GM21381 (cell line): Measurements from ENCODE around the gene TRAPPC11.
"Not testable (repeated sequence)": the region's sequence is repeated elsewhere in the genome, so short reads cannot be mapped to it uniquely, and the experiment has no call there.

ENCODE experiments used
- ATAC-seq: cut with Tn5 transposase; IDR thresholded peaks from one replicate; pipeline ENCODE4 v1.9.1; 2021; ENCODE audit warnings: mild to moderate bottlenecking, moderate library complexity; ENCODE audit not compliant: unreplicated experiment

TRAPPC11 gene

DNA sequence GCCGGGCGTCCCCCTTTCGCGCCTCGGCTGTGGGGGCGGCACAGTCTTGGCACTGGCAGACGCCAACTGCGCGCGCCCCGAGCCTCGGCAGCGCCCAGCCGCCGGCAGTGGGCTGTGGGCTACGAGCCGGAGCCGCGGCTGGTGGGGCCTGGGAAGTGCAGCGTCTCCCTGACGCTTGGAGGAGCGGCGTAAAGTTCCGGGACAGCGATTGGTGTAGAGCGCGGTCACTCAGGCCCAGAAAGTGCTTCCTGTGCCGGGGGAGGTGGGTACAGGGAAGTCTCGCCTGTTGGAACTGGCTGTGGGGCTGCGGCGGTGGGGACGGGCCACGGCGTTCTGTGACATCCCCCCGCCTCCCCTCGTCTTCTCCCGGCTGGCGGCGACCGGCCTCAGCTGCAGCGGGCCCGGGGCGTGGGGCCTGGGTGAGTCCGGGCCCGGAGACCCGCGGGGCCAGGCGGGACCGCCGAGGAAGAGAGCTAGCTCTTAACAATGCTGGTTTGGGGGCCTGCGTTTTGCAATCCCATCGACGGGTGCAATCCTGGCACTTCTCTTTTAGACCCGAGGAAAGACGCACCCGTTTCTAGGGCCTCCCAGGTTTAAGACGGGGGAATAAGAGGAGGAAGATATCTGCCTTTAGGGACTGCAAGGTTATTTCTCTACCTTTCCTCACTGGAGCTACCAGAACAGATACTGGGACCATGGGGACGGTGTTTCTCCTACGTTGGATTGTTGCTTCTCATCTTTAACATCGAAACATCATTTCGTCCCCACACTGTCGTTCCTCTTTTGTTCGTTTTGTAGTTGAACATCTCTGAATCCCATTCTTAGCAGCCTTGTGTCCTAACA, at the start of gene TRAPPC11, which contains the start of gene RWDD4:
TSS of gene TRAPPC11 (plus strand) at position 265 of the 843 bp plus-strand sequence. CDS start 4,575 bp downstream, outside the sequence.
TSS of gene RWDD4 (minus strand) at position 157 of the 843 bp plus-strand sequence. CDS start 233 bp downstream, outside the sequence.
- ATAC-seq, result peak; percentile 98

- ATAC-seq, result no peak
These were observed 49.1 kb upstream of the TRAPPC11 start for GRCh38 chr4:183610033-183610432.

DNA sequence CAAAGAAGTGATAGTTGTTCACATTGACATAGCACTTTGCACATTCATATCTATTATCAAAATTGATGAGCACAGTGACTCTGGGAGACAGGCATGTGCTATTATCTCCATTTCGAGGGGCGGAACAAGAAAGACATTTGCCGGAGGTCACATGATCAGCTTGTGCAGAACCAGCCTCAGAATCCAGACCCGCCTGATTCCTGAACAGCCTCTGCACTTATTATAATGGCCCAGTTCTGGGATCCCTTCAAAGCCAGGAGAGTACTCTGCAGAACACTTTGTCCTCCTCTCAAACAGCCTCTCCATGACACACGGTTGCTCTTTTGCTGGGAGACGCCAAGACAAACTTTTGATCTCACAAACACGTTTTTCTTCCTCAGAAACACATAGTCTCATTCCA, 48.5 kb upstream of the TRAPPC11 start:
- no peak for ATAC-seq

DNA sequence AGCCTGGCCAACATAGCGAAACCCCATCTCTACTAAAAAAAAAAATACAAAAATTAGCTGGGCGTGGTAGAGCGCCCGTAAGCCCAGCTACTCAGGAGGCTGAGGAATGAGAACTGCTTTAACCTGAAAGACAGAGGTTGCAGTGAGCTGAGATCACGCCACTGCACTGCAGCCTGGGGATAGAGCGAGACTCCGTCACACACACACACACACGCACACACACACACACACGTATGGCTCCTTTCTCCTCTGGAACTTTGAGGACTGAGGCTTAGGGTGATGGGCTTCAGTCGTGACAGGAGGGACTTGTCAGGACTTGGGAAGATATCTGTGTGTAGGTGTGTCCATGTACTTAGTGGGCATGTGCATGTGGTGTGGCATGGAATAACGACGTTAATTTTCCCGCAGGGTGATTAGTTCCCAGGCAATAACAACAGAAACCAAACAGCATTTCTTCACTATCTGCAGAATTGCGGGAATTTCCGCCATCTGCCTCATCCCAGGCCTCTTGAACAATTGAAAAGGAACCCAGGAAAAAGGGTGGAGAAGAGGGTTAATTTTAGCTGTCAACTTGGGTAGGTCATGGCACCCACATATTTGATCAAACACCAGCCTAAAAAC, 47.8 kb upstream of the TRAPPC11 start:
- no peak for ATAC-seq

GRCh38 chr4:183612329-183613250, 46.5 kb upstream of the TRAPPC11 start:
- no peak for ATAC-seq

DNA sequence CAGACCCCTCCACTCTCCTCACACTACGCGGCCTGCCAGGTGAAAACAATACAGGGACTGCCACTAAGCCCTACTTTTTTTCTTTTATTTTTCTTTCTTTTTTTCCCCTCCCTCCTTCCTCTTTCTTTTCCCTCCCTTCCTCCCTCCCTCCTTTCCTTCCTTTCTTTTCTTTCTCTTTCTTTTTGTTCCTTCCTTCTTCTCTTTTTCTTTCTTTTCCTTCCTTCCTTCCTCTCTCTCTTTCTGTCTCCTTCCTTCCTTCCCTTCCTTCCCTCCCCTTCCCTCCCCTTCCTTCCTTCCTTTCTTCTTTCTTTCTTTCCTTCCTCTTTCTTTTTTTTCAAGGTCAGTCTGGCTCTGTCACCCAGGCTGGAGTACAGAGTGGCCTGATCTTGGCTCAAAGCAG, 42.0 kb upstream of the TRAPPC11 start:
- no peak for ATAC-seq

GRCh38 chr4:183618681-183619080, 40.4 kb upstream of the TRAPPC11 start:
- ATAC-seq, result no peak

DNA sequence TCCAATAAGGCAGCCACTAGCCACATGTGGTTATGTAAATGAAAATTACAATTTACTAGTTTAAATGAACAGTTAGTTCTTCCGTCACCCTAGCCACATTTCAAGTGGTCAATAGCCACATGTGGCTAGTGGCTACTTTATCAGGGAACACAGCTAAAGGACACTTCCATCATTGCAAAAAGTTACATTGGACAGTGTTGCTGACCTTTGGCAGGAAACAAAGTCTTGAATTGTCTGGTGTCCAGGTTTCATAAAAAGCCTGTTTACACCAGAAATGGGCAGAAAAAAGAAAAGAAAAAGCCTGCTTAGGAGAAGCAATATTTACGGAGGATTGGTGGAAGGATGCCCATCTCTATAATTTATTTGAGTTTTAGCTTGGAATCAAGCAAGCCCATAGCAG, 38.7 kb upstream of the TRAPPC11 start:
- no peak for ATAC-seq

DNA sequence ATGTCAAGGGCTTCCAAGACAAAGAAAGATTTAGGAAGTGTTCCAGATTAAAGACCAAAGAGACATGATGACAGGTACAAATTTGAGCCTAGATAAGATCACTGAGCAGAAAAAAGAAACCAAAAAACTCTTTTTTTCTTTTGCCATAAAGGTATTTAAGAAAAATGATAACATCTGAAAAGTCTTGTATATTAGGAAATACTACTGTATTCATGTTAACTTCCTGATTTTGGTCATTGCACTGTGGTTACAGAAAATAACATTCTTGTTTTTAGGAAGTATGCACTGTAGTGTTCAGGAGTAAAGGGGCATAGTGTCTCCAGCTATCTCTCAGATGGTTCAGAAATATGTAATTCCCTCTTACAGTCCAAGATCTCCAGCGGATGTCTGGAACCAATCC, 37.2 kb upstream of the TRAPPC11 start:
- no peak for ATAC-seq

DNA sequence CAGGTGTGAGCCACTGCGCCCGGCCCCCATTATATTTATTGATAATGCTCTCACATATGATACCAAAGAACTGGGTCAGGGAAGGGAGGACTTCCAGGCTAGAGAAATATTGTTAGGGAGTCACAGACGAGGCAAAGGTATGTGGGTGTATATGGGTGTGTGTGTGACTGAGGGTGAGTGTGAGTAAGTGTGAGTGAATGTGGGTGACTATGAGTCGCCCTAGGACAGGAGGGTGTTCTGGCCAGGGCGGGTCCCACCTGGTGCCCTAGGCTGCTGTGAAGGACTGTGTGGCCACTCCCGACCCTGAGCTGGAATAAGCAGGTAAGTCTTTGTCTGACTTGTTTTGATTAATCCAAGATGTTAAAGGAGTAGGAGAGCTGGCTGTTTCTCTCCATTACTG, 34.5 kb upstream of the TRAPPC11 start:
- no peak for ATAC-seq

DNA sequence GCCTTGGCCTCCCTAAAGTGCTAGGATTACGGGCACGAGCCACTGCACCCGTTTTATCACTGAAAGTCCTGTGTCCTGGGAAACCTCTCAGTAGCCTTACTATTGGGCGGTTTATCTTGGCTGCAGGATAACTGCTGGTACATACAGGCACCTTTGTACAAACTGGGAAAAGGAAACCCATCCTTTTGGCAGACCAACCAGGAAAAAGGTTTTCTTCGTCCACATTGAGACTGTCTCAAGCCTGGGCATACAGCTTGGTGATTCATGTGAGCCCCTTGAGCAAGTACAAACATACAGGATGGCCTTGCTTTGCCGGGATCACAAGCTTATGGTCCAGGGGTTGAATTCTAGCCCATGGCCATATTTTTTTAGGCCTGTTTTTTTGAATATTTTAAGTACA, 32.9 kb upstream of the TRAPPC11 start:
- no peak for ATAC-seq

DNA sequence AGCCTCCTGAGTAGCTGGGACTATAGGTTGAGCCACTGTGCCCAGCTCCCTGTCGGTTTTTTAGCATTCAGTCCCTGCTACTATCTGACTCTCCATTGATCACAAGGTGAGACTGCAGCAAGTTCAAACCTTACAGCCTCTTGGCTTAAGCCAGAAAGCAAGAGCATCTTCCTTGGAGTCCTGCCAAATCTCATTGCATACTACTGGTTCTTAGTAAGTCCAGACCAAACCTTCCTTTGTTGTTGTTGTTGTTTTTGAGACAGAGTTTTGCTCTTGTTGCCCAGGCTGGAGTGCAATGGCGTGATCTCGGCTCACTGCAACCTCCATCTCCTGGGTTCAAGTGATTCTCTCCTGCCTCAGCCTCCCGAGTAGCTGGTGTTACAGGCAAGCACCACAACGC, 31.8 kb upstream of the TRAPPC11 start:
- not testable (repeated sequence) for ATAC-seq

DNA sequence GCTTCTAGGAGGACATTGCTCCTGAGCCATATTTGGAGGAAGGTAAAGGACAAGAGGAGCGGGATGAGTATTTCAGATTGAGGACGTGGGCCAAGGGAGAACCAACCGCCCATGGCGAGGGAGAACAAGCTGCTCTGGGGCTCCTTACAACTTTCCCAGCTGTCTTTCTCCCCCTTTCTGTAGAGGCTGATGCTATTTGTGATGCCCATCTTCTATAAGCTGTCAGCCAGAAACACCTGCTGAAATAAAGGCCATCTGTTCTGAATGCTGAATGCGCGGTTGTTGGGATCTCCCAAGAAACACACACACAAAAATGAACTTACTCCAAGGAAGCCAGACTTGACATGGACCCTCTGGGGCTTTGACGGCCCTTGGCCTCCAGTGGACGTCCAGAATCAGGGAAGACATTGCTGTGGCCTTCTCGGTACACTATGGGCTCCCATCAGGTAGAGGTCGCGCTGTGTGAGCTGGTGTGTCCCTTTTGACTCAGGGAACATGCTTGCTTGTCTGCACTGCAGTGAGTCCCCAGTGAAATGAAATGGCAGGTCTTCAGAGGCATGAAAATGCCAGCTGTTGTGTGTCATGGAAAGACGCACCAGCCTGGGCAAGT, 31.0 kb upstream of the TRAPPC11 start:
- no peak for ATAC-seq

GRCh38 chr4:183631577-183632198, 27.4 kb upstream of the TRAPPC11 start:
- no peak for ATAC-seq

DNA sequence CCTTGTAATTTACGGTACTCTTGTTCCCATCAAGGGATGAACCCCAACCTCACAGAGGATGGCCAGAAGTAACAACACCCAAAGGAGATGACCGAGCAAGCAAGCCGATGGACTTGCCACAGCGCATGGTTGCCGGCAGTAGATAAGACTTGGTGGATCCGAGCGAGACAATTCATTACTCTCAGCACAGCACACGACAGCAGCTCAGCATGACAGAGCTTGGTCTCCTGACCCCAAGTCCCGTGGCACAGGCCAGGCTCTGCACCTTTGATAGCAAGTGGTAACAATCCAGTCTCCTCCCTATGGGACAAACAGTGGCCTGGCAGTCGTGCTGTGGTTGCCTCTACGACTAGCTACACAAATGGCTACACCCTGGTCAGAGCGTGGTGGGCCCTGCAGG, 26.4 kb upstream of the TRAPPC11 start:
- no peak for ATAC-seq

GRCh38 chr4:183633476-183634400, 25.4 kb upstream of the TRAPPC11 start:
- no peak for ATAC-seq

GRCh38 chr4:183635321-183635720, 23.8 kb upstream of the TRAPPC11 start:
- ATAC-seq, result no peak

DNA sequence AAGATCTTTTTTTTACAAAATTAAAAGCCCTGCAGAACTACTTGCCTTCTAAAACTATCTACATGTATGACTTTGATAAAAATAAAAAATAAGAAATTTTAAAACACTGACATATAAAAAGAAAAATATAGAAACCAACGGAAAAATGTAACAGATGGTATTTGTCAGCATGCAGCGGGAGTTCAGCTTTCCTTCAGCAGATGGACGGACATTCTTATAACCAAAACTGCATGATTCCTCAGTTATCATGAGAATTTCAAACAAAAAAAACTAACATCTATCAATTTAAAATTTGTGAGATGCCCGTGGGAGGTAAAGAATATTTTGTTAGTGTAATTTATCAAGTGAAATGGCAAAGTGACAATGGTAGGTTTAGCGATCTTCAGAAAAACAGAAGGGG, 23.4 kb upstream of the TRAPPC11 start:
- ATAC-seq, result no peak

GRCh38 chr4:183636503-183636902, 22.6 kb upstream of the TRAPPC11 start:
- ATAC-seq, result no peak
